GM12873 (cell line): ENCODE measurements around the gene REPIN1.

ENCODE experiments used
- CTCF ChIP-seq: IDR thresholded peaks from 2 replicates; pipeline ENCODE4 v1.5.1; 2012; ENCODE audit warnings: low read depth, mild to moderate bottlenecking, moderate library complexity, low read length, control low read depth; ENCODE audit not compliant: insufficient read depth; ENCODE audit errors: missing control alignments

The REPIN1 gene

GRCh38 chr7:150408393-150409299, 40.0 kb downstream of the REPIN1 start:
- TF ChIP-seq CTCF = no peak

GRCh38 chr7:150409300-150410030, 40.8 kb downstream of the REPIN1 start:
- TF ChIP-seq CTCF = no peak

GRCh38 chr7:150410131-150410530, 41.5 kb downstream of the REPIN1 start:
- no peak for TF ChIP-seq CTCF

- no peak for TF ChIP-seq CTCF
These were observed 42.2 kb downstream of the REPIN1 start for GRCh38 chr7:150410680-150411346.

GRCh38 chr7:150411606-150412005, 43.0 kb downstream of the REPIN1 start:
- no peak for TF ChIP-seq CTCF

GRCh38 chr7:150412016-150412415, 43.4 kb downstream of the REPIN1 start:
- TF ChIP-seq CTCF = no peak
